ENCODE data around the gene ETS1. TPM values are rescaled to one million over a fixed set of nuclear protein-coding genes. Genes with fewer than 3 reads are reported as not detected.

ETS1 gene
- polyA plus RNA-seq, 1 donor from 2014 or later: 0.42 TPM

- Histone ChIP-seq H3K9me2 (ENCODE audit: insufficient read depth, low read length) (no peaks in the 10 kb centered on the region), H2AFZ (ENCODE audit: low read depth, low read length) (no peak overlapping the region), H3K27me3 (ENCODE audit: insufficient read depth, low read depth, low read length) (no peaks in the 10 kb centered on the region), H3K4me3 (ENCODE audit: low read length) (no peak overlapping the region), H3K36me3 (ENCODE audit: insufficient read depth, low read length) (no peaks in the 10 kb centered on the region), H3K4me2 (ENCODE audit: low read length) (no peak overlapping the region), H3K9me3 (ENCODE audit: low read length) (no peaks in the 10 kb centered on the region), H3K27ac (ENCODE audit: low read length) (no peak overlapping the region), H4K20me1 (ENCODE audit: insufficient read depth) (no peaks in the 10 kb centered on the region), H3F3A (ENCODE audit: insufficient read depth, low read length, poor library complexity, severe bottlenecking) (no peaks in the 10 kb centered on the region), H3K9ac (ENCODE audit: low read length) (no peak overlapping the region), H3K79me2 (replicated peaks; ENCODE audit: insufficient read depth, low read length) (no peaks in the 10 kb centered on the region)
- TF ChIP-seq MXI1 (conservative IDR thresholded peaks at IDR 0.05; ENCODE audit: poor library complexity, severe bottlenecking): no peak
- no peak for TF ChIP-seq EP300 (conservative IDR thresholded peaks at IDR 0.05; ENCODE audit: poor library complexity, severe bottlenecking)
- TF ChIP-seq POLR2AphosphoS5 (IDR thresholded peaks at IDR 0.05): no peak
- TF ChIP-seq EZH2 (IDR thresholded peaks at IDR 0.05; ENCODE audit: borderline replicate concordance, insufficient read depth, low read length, poor library complexity, severe bottlenecking): no peak
- no peak for TF ChIP-seq RAD21 (conservative IDR thresholded peaks at IDR 0.05)
- no peak for TF ChIP-seq CTCF (IDR thresholded peaks at IDR 0.05; ENCODE audit: poor library complexity, severe bottlenecking)
- no peak for TF ChIP-seq TAF1 (IDR thresholded peaks at IDR 0.05; ENCODE audit: low read depth)
- TF ChIP-seq SMC3 (conservative IDR thresholded peaks at IDR 0.05; ENCODE audit: poor library complexity): no peak
- no peak for TF ChIP-seq REST (IDR thresholded peaks at IDR 0.05; ENCODE audit: borderline replicate concordance)
Observed at GRCh38 chr11:128619007-128619406, 31.6 kb upstream of the ETS1 start.

GRCh38 chr11:128618603-128619002 lies 31.2 kb upstream of the ETS1 start:
- Histone ChIP-seq H2AFZ (ENCODE audit: low read depth, low read length) (no peak overlapping the region), H3K9ac (ENCODE audit: low read length) (no peak overlapping the region), H3K79me2 (replicated peaks; ENCODE audit: insufficient read depth, low read length) (no peaks in the 10 kb centered on the region), H3K4me2 (ENCODE audit: low read length) (no peak overlapping the region), H3K9me3 (ENCODE audit: low read length) (no peaks in the 10 kb centered on the region), H4K20me1 (ENCODE audit: insufficient read depth) (no peaks in the 10 kb centered on the region), H3K9me2 (ENCODE audit: insufficient read depth, low read length) (no peaks in the 10 kb centered on the region), H3K27ac (ENCODE audit: low read length) (no peak overlapping the region), H3K36me3 (ENCODE audit: insufficient read depth, low read length) (no peaks in the 10 kb centered on the region), H3K4me3 (ENCODE audit: low read length) (no peak overlapping the region), H3F3A (ENCODE audit: insufficient read depth, low read length, poor library complexity, severe bottlenecking) (no peaks in the 10 kb centered on the region), H3K27me3 (ENCODE audit: insufficient read depth, low read depth, low read length) (no peaks in the 10 kb centered on the region)
- TF ChIP-seq CTCF (IDR thresholded peaks at IDR 0.05; ENCODE audit: poor library complexity, severe bottlenecking) (no peak), REST (IDR thresholded peaks at IDR 0.05; ENCODE audit: borderline replicate concordance) (no peak), EP300 (conservative IDR thresholded peaks at IDR 0.05; ENCODE audit: poor library complexity, severe bottlenecking) (no peak), MXI1 (conservative IDR thresholded peaks at IDR 0.05; ENCODE audit: poor library complexity, severe bottlenecking) (no peak), POLR2AphosphoS5 (IDR thresholded peaks at IDR 0.05) (no peak), TAF1 (IDR thresholded peaks at IDR 0.05; ENCODE audit: low read depth) (no peak), EZH2 (IDR thresholded peaks at IDR 0.05; ENCODE audit: borderline replicate concordance, insufficient read depth, low read length, poor library complexity, severe bottlenecking) (no peak), SMC3 (conservative IDR thresholded peaks at IDR 0.05; ENCODE audit: poor library complexity) (no peak), RAD21 (conservative IDR thresholded peaks at IDR 0.05) (no peak)
